Heart right ventricle (tissue), 16 donors: ENCODE measurements around the gene ANP32A. TPM values are rescaled to one million over a fixed set of nuclear protein-coding genes. Genes with fewer than 3 reads are reported as not detected.

Experiments used
- ATAC-seq, 8 donors: fragments of 200-7000 bp; cut with Tn5 transposase; one replicate each; pipeline ENCODE4 v1.9.1; 2020; ENCODE audit warnings: mild to moderate bottlenecking in 8 of 8, moderate library complexity in 8 of 8, moderate number of reproducible peaks in 1 of 8
- DNase-seq, 2 donors: peaks; one replicate each; pipeline ENCODE4 v3.0.0-alpha.2; 2020
- H3K27ac ChIP-seq, 10 donors: fragments of 200-600 bp; sonication (generic) in 2 of 10; one replicate each; pipeline versions ENCODE4 v1.5.0 to v1.8.0; 2020 to 2022; ENCODE audit warnings: mild to moderate bottlenecking in 3 of 10
- H3K27me3 ChIP-seq, 7 donors: fragments of 200-600 bp; one replicate each; pipeline ENCODE4 v1.8.0; 2021 to 2022; ENCODE audit warnings: mild to moderate bottlenecking in 2 of 7
- H3K36me3 ChIP-seq, 9 donors: fragments of 200-600 bp; sonication (generic) in 1 of 9; one replicate each; pipeline versions ENCODE4 v1.5.0 to v1.8.0; 2020 to 2022; ENCODE audit warnings: mild to moderate bottlenecking in 2 of 9
- H3K4me1 ChIP-seq, 9 donors: fragments of 200-600 bp; sonication (generic) in 1 of 9; one replicate each; pipeline versions ENCODE4 v1.5.0 to v1.8.0; 2020 to 2022; ENCODE audit warnings: mild to moderate bottlenecking in 4 of 9
- H3K4me3 ChIP-seq, 10 donors: fragments of 200-600 bp; sonication (generic) in 2 of 10; one replicate each; pipeline versions ENCODE4 v1.5.0 to v1.8.0; 2020 to 2022; ENCODE audit warnings: mild to moderate bottlenecking in 7 of 10, moderate library complexity in 2 of 10
- H3K9me3 ChIP-seq, 11 donors: fragments of 200-600 bp in 10 of 11; sonication (generic) in 2 of 11; one replicate each; pipeline versions ENCODE4 v1.5.0 to v1.8.0; 2013 to 2022; ENCODE audit warnings: mild to moderate bottlenecking in 2 of 11, control low read depth in 1 of 11, moderate library complexity in 1 of 11
- CTCF ChIP-seq, 9 donors: fragments of 200-600 bp; sonication (generic) in 2 of 9; IDR thresholded peaks; one replicate each; pipeline versions ENCODE4 v1.5.0 to v1.8.0; 2021 to 2022; ENCODE audit warnings: antibody characterized with exemption in 9 of 9, mild to moderate bottlenecking in 5 of 9, moderate library complexity in 1 of 9
- WGBS, 2 donors: extraction: QIAGEN DNeasy Blood & Tissue Kit; methylation state at CpG; one replicate each; pipeline ENCODE4 v1.1.7; 2013; ENCODE audit warnings: inconsistent platforms in 1 of 2; 5-methylcytosine and 5-hydroxymethylcytosine counted together
- intact Hi-C, 10 donors: fragments of 100-400 bp; cut with DNase I; formaldehyde crosslinking; loops; one replicate each; pipeline versions ENCODE4 v1.11.1 to v1.14.2; 2022
- polyA plus RNA-seq, 2 donors: library from polyadenylated mRNA; stranded (reverse); fragments of 200-250 nt; gene quantifications; one replicate each; pipeline ENCODE4 v1.2.3, GENCODE V29; 2013
- total RNA-seq, 10 donors: library from RNA; stranded (reverse); fragmentation: NEBNext Ultra II Directional in 3 of 10; extraction: Animal tissue kit (Norgen Biotek cat#: 25700) in 3 of 10; gene quantifications; one replicate each; pipeline versions ENCODE4 v1.2.1 to v1.2.4, GENCODE V29; 2021 to 2023
- donor health status: Arrhythmogenic right ventricular cardiomyopathy.
- donor health status: ischemic (EF 13 %, LVEDD 7.1; RV severe dilation, severe dysfunction).
- donor health status: healthy with polysubstance abuse.
- donor health status: DM: no; HTN: yes; CAD: no.
- donor health status: DM: no; HTN: no; CAD: no.
- donor health status: ischemic (EF 25% LVEDD 6.9; RV normal size, moderate dysfunction).
- donor health status: ischemic (EF 25% LVEDD 5.7; RV mildly dilated, moderate dysfunction).
- donor health status: healthy.
- donor health status: DM: yes; HTN: yes; CAD: no.
- donor health status: Ischemic cardiomyopathy.
- donor health status: ischemic (EF 35%, LVEDD 5.7; RV mildly dilated, moderate dysfunction).
- donor health status: nonischemic (EF 11% LVEDD 7.7; RV severe dilation, severe dysfunction).
- donor health status: DM: yes; HTN: yes; CAD: no.
- donor health status: PGD.
- donor health status: ischemic (EF 29% LVEDD 5.4; RV normal size, mild dysfunction).
- donor health status: nonischemic (EF 23%, LVEDD 6.1; RV moderate dilation, normal function).

Gene ANP32A
- total and polyA plus RNA-seq, 12 donors: 87.3 to 201 (median 146) TPM

GRCh38 chr15:68734352-68734751, 86.3 kb downstream of the ANP32A start:
- ATAC-seq: no peak
- Histone ChIP-seq H3K27me3 (no peaks in the 10 kb centered on the region), H3K9me3 (no peaks in the 10 kb centered on the region), H3K27ac (peak overlapping the region in 1 of 10 donors; percentile 92), H3K4me3 (no peak overlapping the region), H3K36me3 (no peaks in the 10 kb centered on the region), H3K4me1 (peaks cover 14 to 59% (median 43%) of the 10 kb centered on the region in 9 donors)
- no peak for TF ChIP-seq CTCF (IDR thresholded peaks at IDR 0.05)
- intact Hi-C loops: loop anchor here in 8 of 10 donors (5.0 kb wide), 5 partner anchors 48 to 143 kb away; no protein-coding TSS in a partner anchor
- DNase-seq: no peak

- Histone ChIP-seq H3K27ac (peak overlapping the region in 2 of 10 donors; percentile 23 to 92), H3K9me3 (no peaks in the 10 kb centered on the region), H3K4me1 (peaks cover 14 to 66% (median 49%) of the 10 kb centered on the region in 9 donors), H3K36me3 (no peaks in the 10 kb centered on the region), H3K27me3 (no peaks in the 10 kb centered on the region), H3K4me3 (no peak overlapping the region)
- intact Hi-C loops: loop anchor here in 8 of 10 donors (5.0 kb wide), 5 partner anchors 49 to 144 kb away; no protein-coding TSS in a partner anchor
- ATAC-seq (no peak), DNase-seq (no peak)
- WGBS, 2 donors: 15 to 33% methylated on average over 6 of the region's 6 CpGs
- TF ChIP-seq CTCF (IDR thresholded peaks at IDR 0.05): no peak
Observed at GRCh38 chr15:68733666-68734065, 87.0 kb downstream of the ANP32A start.

GRCh38 chr15:68732451-68732850, 88.2 kb downstream of the ANP32A start:
- WGBS, 2 donors: 97% methylated on average over 2 of the region's 2 CpGs
- ATAC-seq (no peak), DNase-seq (no peak)
- Histone ChIP-seq H3K9me3 (no peaks in the 10 kb centered on the region), H3K36me3 (no peaks in the 10 kb centered on the region), H3K27ac (peak overlapping the region in 3 of 10 donors; percentile 26 to 92 (median 77)), H3K4me1 (peaks cover 14 to 73% (median 55%) of the 10 kb centered on the region in 9 donors), H3K27me3 (no peaks in the 10 kb centered on the region), H3K4me3 (no peak overlapping the region)
- no peak for TF ChIP-seq CTCF (IDR thresholded peaks at IDR 0.05)
- intact Hi-C loops: loop anchor here in 8 of 10 donors (5.0 kb wide), 5 partner anchors 50 to 145 kb away; no protein-coding TSS in a partner anchor

GRCh38 chr15:68730976-68731897, 89.5 kb downstream of the ANP32A start:
- ATAC-seq: peak; percentile 43 to 85 (median 74)

More at GRCh38 chr15:68730976-68731897, 89.5 kb downstream of the ANP32A start:
- H3K27ac ChIP-seq: peak overlapping the region; percentile 49 to 92 (median 80)
- peaks cover 14 to 78% (median 57%) of the 10 kb centered on the region in 9 donors for H3K4me1 ChIP-seq
- no peaks in the 10 kb centered on the region for H3K36me3 ChIP-seq
- H3K27me3 ChIP-seq: no peaks in the 10 kb centered on the region
- H3K4me3 ChIP-seq: peak overlapping the region in 1 of 10 donors; percentile 9
- intact Hi-C loops: loop anchor here (1.0 to 5.0 kb wide), 13 partner anchors 26 to 146 kb away; partner anchors contain the start of gene ANP32A (in 1 of the 10)
- H3K9me3 ChIP-seq: no peaks in the 10 kb centered on the region
- WGBS, 2 donors: 50 to 54% methylated on average over 15 of the region's 15 CpGs
- no peak for TF ChIP-seq CTCF (IDR thresholded peaks at IDR 0.05)
- DNase-seq: peak; percentile 48 to 78
